BJ (cell line): ENCODE data around the gene PCARE. TPM values are rescaled to one million over a fixed set of nuclear protein-coding genes. Genes with fewer than 3 reads are reported as not detected.

ENCODE experiments used
- CTCF ChIA-PET: fragments of 350-600 bp; formaldehyde crosslinking; extraction: SDS; loops from one replicate; lab custom pipeline; 2021; ENCODE audit warnings: antibody characterized with exemption, inconsistent platforms; lab: Yijun Ruan, JAX
- POLR2A ChIA-PET: fragments of 300-600 bp; sonication (Branson Sonifier 250); formaldehyde crosslinking; extraction: SDS; loops from one replicate; lab custom pipeline; 2021; ENCODE audit warnings: antibody characterized with exemption; lab: Charles Lee
- DNase-seq: peaks from one replicate; pipeline ENCODE4 v3.0.0-alpha.2; 2011; ENCODE audit warnings: low read depth
- H3K27me3 ChIP-seq: 2 replicates; pipeline ENCODE4 v1.6.0; 2011; ENCODE audit warnings: low read length; ENCODE audit not compliant: control insufficient read depth, insufficient read depth
- H3K36me3 ChIP-seq: 2 replicates; pipeline ENCODE4 v1.5.1; 2011; ENCODE audit warnings: low read length; ENCODE audit not compliant: control insufficient read depth, insufficient read depth
- H3K4me3 ChIP-seq: 2 replicates; pipeline ENCODE4 v1.5.1; 2011; ENCODE audit warnings: low read depth, mild to moderate bottlenecking, control low read depth, low read length
- polyA plus RNA-seq: library from polyadenylated mRNA; depleted of rRNA; stranded (reverse); fragments of >200 nt; gene quantifications from 2 replicates; pipeline ENCODE4 v1.2.3, GENCODE V29; 2011
- TF ChIP-seq, protein P1 (sequence below): IDR thresholded peaks from 2 replicates; pipeline ENCODE4 v1.5.1; 2011; ENCODE audit warnings: low read depth, mild to moderate bottlenecking, control low read depth, inconsistent platforms, low read length, moderate library complexity; ENCODE audit not compliant: insufficient read depth

PCARE gene
- polyA plus RNA-seq, 1 experiment, result not detected

DNA sequence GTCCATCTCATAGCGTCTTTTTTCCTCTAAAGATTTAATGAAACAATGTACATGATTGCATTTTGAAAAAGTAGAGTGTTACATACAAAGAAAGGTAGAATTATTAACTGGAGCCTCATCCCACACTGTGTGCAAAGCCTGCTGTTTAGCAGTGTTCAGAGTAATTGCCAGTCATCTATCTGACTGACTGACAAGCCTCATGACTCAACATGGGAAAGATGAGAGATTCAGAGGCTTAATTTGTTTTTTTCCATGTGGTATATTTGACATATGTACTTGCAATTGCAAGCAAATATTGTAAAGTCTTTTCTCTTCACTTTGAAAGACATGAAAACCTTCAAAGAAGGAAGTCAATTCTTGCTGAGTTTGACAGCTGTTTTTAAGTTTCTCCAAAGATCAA is 14.7 kb downstream of the PCARE start:
- TF ChIP-seq, protein P1, sequence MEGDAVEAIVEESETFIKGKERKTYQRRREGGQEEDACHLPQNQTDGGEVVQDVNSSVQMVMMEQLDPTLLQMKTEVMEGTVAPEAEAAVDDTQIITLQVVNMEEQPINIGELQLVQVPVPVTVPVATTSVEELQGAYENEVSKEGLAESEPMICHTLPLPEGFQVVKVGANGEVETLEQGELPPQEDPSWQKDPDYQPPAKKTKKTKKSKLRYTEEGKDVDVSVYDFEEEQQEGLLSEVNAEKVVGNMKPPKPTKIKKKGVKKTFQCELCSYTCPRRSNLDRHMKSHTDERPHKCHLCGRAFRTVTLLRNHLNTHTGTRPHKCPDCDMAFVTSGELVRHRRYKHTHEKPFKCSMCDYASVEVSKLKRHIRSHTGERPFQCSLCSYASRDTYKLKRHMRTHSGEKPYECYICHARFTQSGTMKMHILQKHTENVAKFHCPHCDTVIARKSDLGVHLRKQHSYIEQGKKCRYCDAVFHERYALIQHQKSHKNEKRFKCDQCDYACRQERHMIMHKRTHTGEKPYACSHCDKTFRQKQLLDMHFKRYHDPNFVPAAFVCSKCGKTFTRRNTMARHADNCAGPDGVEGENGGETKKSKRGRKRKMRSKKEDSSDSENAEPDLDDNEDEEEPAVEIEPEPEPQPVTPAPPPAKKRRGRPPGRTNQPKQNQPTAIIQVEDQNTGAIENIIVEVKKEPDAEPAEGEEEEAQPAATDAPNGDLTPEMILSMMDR, result no peak
- Histone ChIP-seq H3K36me3 (no peaks in the 10 kb centered on the region), H3K27me3 (peaks cover 1% of the 10 kb centered on the region; the same call in 1 of the 2 replicates), H3K4me3 (no peak overlapping the region)
- CTCF ChIA-PET, result interaction anchor here (1.2 to 1.4 kb wide), 2 partner anchors 16 to 17 kb away, joined by 3 to 5 read pairs; no protein-coding TSS in a partner anchor
- POLR2A ChIA-PET, result no interaction called here
- no peak for DNase-seq

DNA sequence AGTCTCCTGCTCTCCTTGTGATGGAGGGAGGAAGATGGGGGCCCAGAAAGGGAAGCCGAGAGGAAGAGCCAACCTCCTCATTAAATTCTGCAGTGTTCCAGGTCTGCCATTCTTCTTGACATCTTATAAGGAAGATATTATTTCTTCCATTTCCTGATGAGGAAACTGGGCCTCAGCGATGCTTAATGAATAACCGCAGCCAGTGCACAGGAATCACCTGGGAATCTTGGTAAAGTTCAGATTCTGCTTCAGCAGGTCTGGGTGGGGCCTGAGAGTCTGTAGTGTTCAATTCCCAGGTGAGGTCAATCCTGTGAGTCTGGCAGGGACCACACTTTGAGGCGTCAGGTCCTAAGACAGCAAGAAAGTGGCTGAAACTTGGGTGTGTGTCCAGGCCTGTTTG is 17.3 kb downstream of the PCARE start:
- CTCF ChIA-PET, result interaction anchor here (0.9 to 1.6 kb wide), 2 partner anchors 9 to 10 kb away, joined by 3 to 5 read pairs; no protein-coding TSS in a partner anchor
- POLR2A ChIA-PET, result no interaction called here
- TF ChIP-seq, protein P1, result no peak
- DNase-seq, result no peak
- Histone ChIP-seq H3K4me3 (no peak overlapping the region), H3K27me3 (peaks cover 1% of the 10 kb centered on the region; the same call in 1 of the 2 replicates), H3K36me3 (no peaks in the 10 kb centered on the region)

DNA sequence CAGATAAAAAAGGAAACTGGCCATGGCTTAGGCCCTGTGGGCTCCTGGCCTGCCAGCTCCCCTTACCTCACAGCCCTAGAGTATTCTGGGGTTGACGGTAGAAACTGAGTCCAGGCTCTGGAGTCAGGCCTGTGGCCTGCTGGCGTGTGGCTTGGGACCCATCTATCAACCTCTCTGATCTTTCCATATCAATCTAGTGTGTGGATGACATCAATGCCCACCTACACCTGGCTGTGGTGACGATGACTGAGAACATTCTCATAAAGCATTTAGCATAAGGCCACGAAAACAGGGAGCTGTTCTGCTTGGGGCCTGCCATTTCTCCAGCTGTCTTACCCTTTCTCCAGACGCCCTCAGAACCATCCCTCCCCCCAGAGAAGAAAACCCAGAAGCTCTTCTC is 17.9 kb downstream of the PCARE start:
- ChIA-PET CTCF (interaction anchor here (0.9 kb wide), 1 partner anchor 10 kb away, joined by 3 read pairs; no protein-coding TSS in a partner anchor), POLR2A (no interaction called here)
- Histone ChIP-seq H3K4me3 (no peak overlapping the region), H3K27me3 (peaks cover 1% of the 10 kb centered on the region; the same call in 1 of the 2 replicates), H3K36me3 (no peaks in the 10 kb centered on the region)
- DNase-seq, result no peak
- TF ChIP-seq, protein P1, result no peak

DNA sequence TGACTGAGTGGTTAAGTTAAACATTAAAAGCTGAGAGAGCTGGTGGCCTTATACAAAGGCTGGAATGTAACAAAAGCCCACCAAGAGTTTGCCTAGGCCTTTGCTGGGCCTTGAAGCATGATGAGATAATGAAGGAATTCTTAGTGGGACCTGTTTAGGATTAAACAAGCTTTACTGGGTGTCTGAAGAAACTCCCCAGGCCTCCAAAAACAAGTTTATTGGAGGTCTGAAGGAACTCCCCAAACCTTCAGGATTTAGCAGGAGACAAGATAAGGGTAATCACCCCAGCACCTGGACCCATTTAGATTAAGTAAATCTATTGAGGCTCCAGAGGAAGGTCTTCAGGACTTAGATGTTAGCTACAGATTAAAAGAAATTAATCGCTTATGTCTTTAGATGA is 18.7 kb downstream of the PCARE start:
- TF ChIP-seq, protein P1, result no peak
- Histone ChIP-seq H3K36me3 (no peaks in the 10 kb centered on the region), H3K4me3 (no peak overlapping the region), H3K27me3 (peaks cover 1% of the 10 kb centered on the region; the same call in 1 of the 2 replicates)
- ChIA-PET POLR2A (no interaction called here), CTCF (no interaction called here)
- no peak for DNase-seq

DNA sequence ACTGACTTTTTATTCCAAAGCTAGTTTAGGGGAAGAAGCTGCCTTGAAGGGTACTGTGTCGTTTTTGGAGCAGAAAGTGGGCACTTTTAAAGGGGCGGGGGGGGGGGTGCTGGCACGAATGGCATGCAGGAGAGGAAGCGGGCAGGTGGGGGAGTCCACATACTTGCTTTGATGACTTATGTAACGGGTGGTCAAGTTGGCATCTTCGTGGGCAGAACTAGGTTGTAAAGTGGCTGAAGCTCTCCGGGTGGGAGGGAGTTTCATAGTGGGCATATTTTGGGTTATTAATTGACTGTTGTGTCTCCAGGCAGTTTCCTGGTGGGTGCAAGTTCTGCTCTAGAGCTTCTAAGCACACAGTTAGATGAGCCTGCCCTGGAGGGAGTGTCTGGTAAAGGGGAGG is 19.9 kb downstream of the PCARE start:
- POLR2A ChIA-PET, result no interaction called here
- CTCF ChIA-PET, result interaction anchor here (1.3 to 1.4 kb wide), 2 partner anchors 13 to 19 kb away, joined by 4 to 5 read pairs; no protein-coding TSS in a partner anchor
- H3K36me3 ChIP-seq, result no peaks in the 10 kb centered on the region
- no peak for DNase-seq
- H3K4me3 ChIP-seq, result no peak overlapping the region
- TF ChIP-seq, protein P1, result no peak
- H3K27me3 ChIP-seq, result peaks cover 1% of the 10 kb centered on the region; the same call in 1 of the 2 replicates
